Measurements from ENCODE around the gene NFATC2IP. TPM values are rescaled to one million over a fixed set of nuclear protein-coding genes. Genes with fewer than 3 reads are reported as not detected.

NFATC2IP gene
- total and polyA plus RNA-seq, 2 of the 13 experiments (the other 11 are each of a cell fraction or from before 2014, with no cell fraction given): 32.1 to 48.5 TPM

- TF ChIP-seq FIP1L1 (IDR thresholded peaks at IDR 0.05; ENCODE audit: borderline replicate concordance, insufficient read depth, low read depth, low read length) (no peak), CREBL2 (CRISPR knock-in tag; IDR thresholded peaks at IDR 0.05; ENCODE audit: borderline replicate concordance) (no peak), MAX (IDR thresholded peaks at IDR 0.05) (peak; percentile 61), CC2D1A (CRISPR knock-in tag; IDR thresholded peaks at IDR 0.05) (no peak), JUNB (CRISPR knock-in tag; IDR thresholded peaks at IDR 0.05; ENCODE audit: borderline replicate concordance) (no peak), CREB1 (IDR thresholded peaks at IDR 0.05) (peak; percentile 95), CREB1 (CRISPR knock-in tag; IDR thresholded peaks at IDR 0.05) (peak; percentile 95), ZMYM4 (CRISPR knock-in tag; IDR thresholded peaks at IDR 0.05) (peak; percentile 71; the same call in 1 of the 2 replicates), ZNF607 (CRISPR knock-in tag; IDR thresholded peaks at IDR 0.05; ENCODE audit: borderline replicate concordance) (no peak; the same call in 1 of the 2 replicates), IKZF1 (IDR thresholded peaks at IDR 0.05) (no peak), TBL1XR1 (IDR thresholded peaks at IDR 0.05; ENCODE audit: borderline replicate concordance, low read length, partially characterized antibody) (no peak), ZFAT (CRISPR knock-in tag; conservative IDR thresholded peaks at IDR 0.05) (no peak), ZEB1 (IDR thresholded peaks at IDR 0.05; ENCODE audit: insufficient replicate concordance, low read depth) (no peak), ARHGAP35 (CRISPR knock-in tag; IDR thresholded peaks at IDR 0.05; ENCODE audit: borderline replicate concordance) (no peak; the same call in 1 of the 2 replicates), PRDM4 (CRISPR knock-in tag; IDR thresholded peaks at IDR 0.05; ENCODE audit: borderline replicate concordance) (no peak), POLR2AphosphoS2 (IDR thresholded peaks at IDR 0.05; ENCODE audit: low read depth, low read length) (no peak), NKX3-1 (CRISPR knock-in tag; IDR thresholded peaks at IDR 0.05) (peak; percentile 59; the same call in 1 of the 2 replicates), ISX (CRISPR knock-in tag; conservative IDR thresholded peaks at IDR 0.05) (no peak), SMAD1 (CRISPR knock-in tag; IDR thresholded peaks at IDR 0.05; ENCODE audit: borderline replicate concordance, low read depth) (no peak), ZNF672 (CRISPR knock-in tag; IDR thresholded peaks at IDR 0.05) (no peak), ZNF234 (CRISPR knock-in tag; conservative IDR thresholded peaks at IDR 0.05) (no peak), HMGA1 (CRISPR knock-in tag; conservative IDR thresholded peaks at IDR 0.05) (no peak), HMGXB3 (CRISPR knock-in tag; IDR thresholded peaks at IDR 0.05; ENCODE audit: borderline replicate concordance) (peak; percentile 84), ZBTB1 (CRISPR knock-in tag; IDR thresholded peaks at IDR 0.05; ENCODE audit: borderline replicate concordance) (0 out of 2 replicates have a peak, but pooled peaks have one; percentile 47)
These were observed at the start of gene NFATC2IP (continued) for GRCh38 chr16:28950648-28951409.

Measured in HepG2 (cell line).